ENCODE measurements around the gene ROR2.
A peak's percentile ranks its signal among the peaks of the same experiment; 100 is the strongest.

The ROR2 gene

GRCh38 chr9:91680106-91680505, 269.9 kb downstream of the ROR2 start:
- no peak for DNase-seq (ENCODE audit: low read depth in 2 of 2)

- DNase-seq (ENCODE audit: low read depth in 2 of 2): no peak
These were observed 271.0 kb downstream of the ROR2 start for GRCh38 chr9:91678807-91679580.

GRCh38 chr9:91677822-91678436, 272.1 kb downstream of the ROR2 start:
- no peak for DNase-seq (ENCODE audit: low read depth in 2 of 2)

GRCh38 chr9:91677331-91677730, 272.7 kb downstream of the ROR2 start:
- DNase-seq (ENCODE audit: low read depth in 2 of 2): no peak

GRCh38 chr9:91676046-91676445, 274.0 kb downstream of the ROR2 start:
- no peak for DNase-seq (ENCODE audit: low read depth in 2 of 2)

GRCh38 chr9:91664663-91665062, 285.4 kb downstream of the ROR2 start:
- no peak for DNase-seq (ENCODE audit: low read depth in 2 of 2)

- no peak for DNase-seq (ENCODE audit: low read depth in 2 of 2)
These were observed 286.2 kb downstream of the ROR2 start for GRCh38 chr9:91663858-91664257.

- DNase-seq (ENCODE audit: low read depth in 2 of 2): no peak
These were observed 288.6 kb downstream of the ROR2 start for GRCh38 chr9:91661451-91661850.

- peak in 1 of 2 experiments; percentile 27 for DNase-seq (ENCODE audit: low read depth in 2 of 2)
These were observed 289.5 kb downstream of the ROR2 start for GRCh38 chr9:91660521-91660920.

- DNase-seq (ENCODE audit: low read depth in 2 of 2): no peak
These were observed 290.2 kb downstream of the ROR2 start for GRCh38 chr9:91659529-91660495.

- DNase-seq (ENCODE audit: low read depth in 2 of 2): no peak
These were observed 291.4 kb downstream of the ROR2 start for GRCh38 chr9:91658513-91659105.

GRCh38 chr9:91657501-91657900, 292.5 kb downstream of the ROR2 start:
- no peak for DNase-seq (ENCODE audit: low read depth in 2 of 2)

- no peak for DNase-seq (ENCODE audit: low read depth in 2 of 2)
These were observed 294.4 kb downstream of the ROR2 start for GRCh38 chr9:91655658-91656057.

GRCh38 chr9:91655215-91655614, 294.8 kb downstream of the ROR2 start:
- no peak for DNase-seq (ENCODE audit: low read depth in 2 of 2)

- no peak for DNase-seq (ENCODE audit: low read depth in 2 of 2)
These were observed 295.5 kb downstream of the ROR2 start for GRCh38 chr9:91654527-91654926.

- DNase-seq (ENCODE audit: low read depth in 2 of 2): no peak
These were observed 302.7 kb downstream of the ROR2 start for GRCh38 chr9:91647371-91647770.

- DNase-seq (ENCODE audit: low read depth in 2 of 2): no peak
These were observed 303.3 kb downstream of the ROR2 start for GRCh38 chr9:91646702-91647101.

GRCh38 chr9:91644433-91644832, 305.6 kb downstream of the ROR2 start:
- no peak for DNase-seq (ENCODE audit: low read depth in 2 of 2)

- no peak for DNase-seq (ENCODE audit: low read depth in 2 of 2)
These were observed 306.4 kb downstream of the ROR2 start for GRCh38 chr9:91643481-91644077.

GRCh38 chr9:91642771-91643170, 307.3 kb downstream of the ROR2 start:
- DNase-seq (ENCODE audit: low read depth in 2 of 2): no peak

- DNase-seq (ENCODE audit: low read depth in 2 of 2): no peak
These were observed 309.6 kb downstream of the ROR2 start for GRCh38 chr9:91640428-91640827.

GRCh38 chr9:91639054-91639453, 311.0 kb downstream of the ROR2 start:
- no peak for DNase-seq (ENCODE audit: low read depth in 2 of 2)

Data from fibroblast of skin of left quadriceps (primary cell).